Neural cell (in vitro differentiated cells): ENCODE results near the gene GAB2. TPM values are rescaled to one million over a fixed set of nuclear protein-coding genes. Genes with fewer than 3 reads are reported as not detected.

ENCODE experiments used
- H2AFZ ChIP-seq: fragments of 200-600, 300-800 bp; sonication (generic), shearing (Covaris generic); 2 replicates; pipeline ENCODE4 v1.6.0; 2014; ENCODE audit warnings: low read depth, mild to moderate bottlenecking, antibody characterized with exemption, low read length, moderate library complexity
- H3F3A ChIP-seq: fragments of 200-600 bp; shearing (Covaris generic); 2 replicates; pipeline ENCODE4 v1.6.1; 2016; ENCODE audit warnings: mild to moderate bottlenecking, moderate library complexity, mixed read lengths, antibody characterized with exemption, low read length; ENCODE audit not compliant: insufficient read depth, poor library complexity, severe bottlenecking
- H3K27ac ChIP-seq: fragments of 200-600, 300-800 bp; sonication (generic), shearing (Covaris generic); 2 replicates; pipeline ENCODE4 v1.5.1; 2014; ENCODE audit warnings: mild to moderate bottlenecking, low read length, moderate library complexity
- H3K27me3 ChIP-seq: fragments of 300-800, 200-600 bp; sonication (generic), shearing (Covaris generic); 2 replicates; pipeline ENCODE4 v1.6.0; 2014; ENCODE audit warnings: mild to moderate bottlenecking, low read depth, low read length, moderate library complexity; ENCODE audit not compliant: insufficient read depth
- H3K36me3 ChIP-seq: fragments of 300-800, 200-600 bp; sonication (generic), shearing (Covaris generic); 2 replicates; pipeline ENCODE4 v1.5.1; 2014; ENCODE audit warnings: mild to moderate bottlenecking, antibody characterized with exemption, low read length, moderate library complexity; ENCODE audit not compliant: insufficient read depth
- H3K4me2 ChIP-seq: fragments of 300-800, 200-600 bp; sonication (generic), shearing (Covaris generic); 2 replicates; pipeline ENCODE4 v1.6.0; 2014; ENCODE audit warnings: mild to moderate bottlenecking, low read length
- H3K4me3 ChIP-seq: fragments of 300-800, 200-600 bp; sonication (generic), shearing (Covaris generic); 2 replicates; pipeline ENCODE4 v1.5.1; 2014; ENCODE audit warnings: mild to moderate bottlenecking, low read length, moderate library complexity
- H3K79me2 ChIP-seq: fragments of 200-600 bp; shearing (Covaris generic); replicated peaks from 2 replicates; pipeline ENCODE4 v1.6.0; 2014; ENCODE audit warnings: mild to moderate bottlenecking, low read length, moderate library complexity; ENCODE audit not compliant: insufficient read depth
- H3K9ac ChIP-seq: fragments of 300-800, 200-600 bp; sonication (generic), shearing (Covaris generic); 2 replicates; pipeline ENCODE4 v1.6.1; 2016; ENCODE audit warnings: mild to moderate bottlenecking, low read length, mixed read lengths
- H3K9me2 ChIP-seq: fragments of 200-600 bp; shearing (Covaris generic); 2 replicates; pipeline ENCODE4 v1.6.1; 2016; ENCODE audit warnings: mild to moderate bottlenecking, low read length, mixed read lengths; ENCODE audit not compliant: insufficient read depth
- H3K9me3 ChIP-seq: fragments of 200-600, 300-800 bp; sonication (generic), shearing (Covaris generic); 2 replicates; pipeline ENCODE4 v1.6.1; 2016; ENCODE audit warnings: mild to moderate bottlenecking, mixed run types, low read length, moderate library complexity, mixed read lengths
- H4K20me1 ChIP-seq: fragments of 200-600 bp; shearing (Covaris generic); 2 replicates; pipeline ENCODE4 v1.6.1; 2016; ENCODE audit warnings: mild to moderate bottlenecking, mixed run types; ENCODE audit not compliant: insufficient read depth
- EP300 ChIP-seq: fragments of 450-650 bp; conservative IDR thresholded peaks from 2 replicates; pipeline ENCODE4 v1.6.1; 2014; ENCODE audit warnings: antibody characterized with exemption, mild to moderate bottlenecking, moderate library complexity; ENCODE audit not compliant: poor library complexity, severe bottlenecking
- EZH2 ChIP-seq: fragments of 200-600, 300-800 bp; shearing (Covaris generic), sonication (generic); IDR thresholded peaks from 2 replicates; pipeline ENCODE4 v1.6.1; 2014; ENCODE audit warnings: antibody characterized with exemption, low read length, borderline replicate concordance, mild to moderate bottlenecking; ENCODE audit not compliant: insufficient read depth, poor library complexity, severe bottlenecking
- MXI1 ChIP-seq: fragments of 450-650 bp; conservative IDR thresholded peaks from 2 replicates; pipeline ENCODE4 v1.6.1; 2014; ENCODE audit warnings: antibody characterized with exemption, mild to moderate bottlenecking; ENCODE audit not compliant: poor library complexity, severe bottlenecking
- POLR2AphosphoS5 ChIP-seq: IDR thresholded peaks from 2 replicates; pipeline ENCODE4 v1.6.1; 2012
- RAD21 ChIP-seq: fragments of 450-650 bp; conservative IDR thresholded peaks from 2 replicates; pipeline ENCODE4 v1.6.1; 2014; ENCODE audit warnings: antibody characterized with exemption, mild to moderate bottlenecking, moderate library complexity
- SMC3 ChIP-seq: fragments of 450-650 bp; conservative IDR thresholded peaks from 2 replicates; pipeline ENCODE4 v1.6.1; 2014; ENCODE audit warnings: antibody characterized with exemption, mild to moderate bottlenecking, moderate library complexity; ENCODE audit not compliant: poor library complexity
- TAF1 ChIP-seq: IDR thresholded peaks from 2 replicates; pipeline ENCODE4 v1.6.1; 2012; ENCODE audit warnings: low read depth
- polyA plus RNA-seq: library from polyadenylated mRNA; depleted of rRNA; stranded (reverse); fragments of >200 nt; gene quantifications from 2 replicates; pipeline ENCODE4 v1.2.3, GENCODE V29; 2014
- TF ChIP-seq, protein P1 (sequence below): fragments of 450-650 bp; IDR thresholded peaks from 2 replicates; pipeline ENCODE4 v1.5.1; 2014; ENCODE audit warnings: antibody characterized with exemption, mild to moderate bottlenecking, moderate library complexity; ENCODE audit not compliant: poor library complexity, severe bottlenecking
- TF ChIP-seq, protein P2 (sequence below): IDR thresholded peaks from 2 replicates; pipeline ENCODE4 v1.6.1; 2012; ENCODE audit warnings: borderline replicate concordance

Gene GAB2
- polyA plus RNA-seq, 1 donor from 2014 or later: 21.9 TPM

DNA sequence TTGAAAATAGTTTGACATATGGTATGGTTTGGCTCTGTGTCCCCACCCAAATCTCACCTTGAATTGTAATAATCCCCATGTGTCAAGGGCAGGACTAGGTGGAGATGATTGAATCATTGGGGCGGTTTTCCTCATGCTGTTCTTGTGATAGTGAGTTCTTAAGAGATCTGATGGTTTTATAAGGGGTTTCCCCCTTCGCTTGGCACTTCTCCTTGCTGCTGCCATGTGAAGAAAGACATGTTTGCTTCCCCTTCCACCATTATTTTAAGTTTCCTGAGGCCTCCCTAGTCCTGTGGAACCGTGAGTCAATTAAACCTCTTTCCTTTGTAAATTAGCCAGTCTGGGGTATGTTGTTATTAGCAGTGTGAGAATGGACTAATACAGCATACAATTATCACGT, 236.9 kb downstream of the GAB2 start:
- no peak for TF ChIP-seq SMC3
- TF ChIP-seq EZH2: no peak
- TF ChIP-seq POLR2AphosphoS5: no peak
- no peak for TF ChIP-seq EP300
- TF ChIP-seq, protein P1, sequence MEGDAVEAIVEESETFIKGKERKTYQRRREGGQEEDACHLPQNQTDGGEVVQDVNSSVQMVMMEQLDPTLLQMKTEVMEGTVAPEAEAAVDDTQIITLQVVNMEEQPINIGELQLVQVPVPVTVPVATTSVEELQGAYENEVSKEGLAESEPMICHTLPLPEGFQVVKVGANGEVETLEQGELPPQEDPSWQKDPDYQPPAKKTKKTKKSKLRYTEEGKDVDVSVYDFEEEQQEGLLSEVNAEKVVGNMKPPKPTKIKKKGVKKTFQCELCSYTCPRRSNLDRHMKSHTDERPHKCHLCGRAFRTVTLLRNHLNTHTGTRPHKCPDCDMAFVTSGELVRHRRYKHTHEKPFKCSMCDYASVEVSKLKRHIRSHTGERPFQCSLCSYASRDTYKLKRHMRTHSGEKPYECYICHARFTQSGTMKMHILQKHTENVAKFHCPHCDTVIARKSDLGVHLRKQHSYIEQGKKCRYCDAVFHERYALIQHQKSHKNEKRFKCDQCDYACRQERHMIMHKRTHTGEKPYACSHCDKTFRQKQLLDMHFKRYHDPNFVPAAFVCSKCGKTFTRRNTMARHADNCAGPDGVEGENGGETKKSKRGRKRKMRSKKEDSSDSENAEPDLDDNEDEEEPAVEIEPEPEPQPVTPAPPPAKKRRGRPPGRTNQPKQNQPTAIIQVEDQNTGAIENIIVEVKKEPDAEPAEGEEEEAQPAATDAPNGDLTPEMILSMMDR: no peak
- no peak for TF ChIP-seq TAF1
- no peak for TF ChIP-seq RAD21
- no peak for TF ChIP-seq MXI1
- Histone ChIP-seq H3K9me2 (no peaks in the 10 kb centered on the region), H3K9me3 (no peaks in the 10 kb centered on the region), H2AFZ (no peak overlapping the region), H4K20me1 (no peaks in the 10 kb centered on the region), H3K9ac (no peak overlapping the region), H3K27ac (no peak overlapping the region), H3K4me3 (no peak overlapping the region), H3K79me2 (no peaks in the 10 kb centered on the region), H3K36me3 (no peaks in the 10 kb centered on the region), H3K27me3 (no peaks in the 10 kb centered on the region), H3K4me2 (no peak overlapping the region), H3F3A (no peaks in the 10 kb centered on the region)

DNA sequence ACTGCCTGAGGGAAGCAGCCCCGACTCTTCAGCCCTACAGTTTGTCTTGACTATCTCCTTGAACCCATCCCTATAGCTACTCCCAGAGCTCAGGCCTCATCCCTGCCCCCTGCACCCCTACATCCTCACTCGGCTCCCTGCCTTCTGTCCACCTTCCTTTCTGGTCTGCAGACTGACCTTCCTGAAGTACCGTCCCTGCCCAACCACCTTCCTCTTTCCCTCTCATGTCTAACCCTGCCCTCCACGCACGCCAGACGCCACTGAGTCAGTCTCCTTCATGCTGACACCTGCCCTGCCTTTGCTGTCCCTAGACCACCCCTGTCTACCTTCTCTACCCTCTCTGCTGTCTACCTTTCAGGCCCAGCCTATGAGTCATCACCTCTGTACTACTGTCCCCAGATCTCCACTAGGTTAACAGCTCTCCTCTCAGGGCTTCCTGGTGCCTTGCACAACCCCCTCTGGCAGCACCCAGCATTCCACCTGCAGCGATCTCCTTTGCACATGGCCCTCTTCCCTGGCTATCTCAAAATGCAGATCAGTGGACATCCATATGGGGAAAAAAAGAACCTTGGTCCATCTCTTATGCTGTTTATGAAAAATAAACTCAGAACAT, 238.1 kb downstream of the GAB2 start:
- no peaks in the 10 kb centered on the region for H3K79me2 ChIP-seq
- no peaks in the 10 kb centered on the region for H3K9me2 ChIP-seq
- H2AFZ ChIP-seq: no peak overlapping the region
- H3F3A ChIP-seq: no peaks in the 10 kb centered on the region
- H3K4me2 ChIP-seq: no peak overlapping the region
- H4K20me1 ChIP-seq: no peaks in the 10 kb centered on the region
- H3K9me3 ChIP-seq: no peaks in the 10 kb centered on the region
- H3K36me3 ChIP-seq: no peaks in the 10 kb centered on the region
- H3K27me3 ChIP-seq: no peaks in the 10 kb centered on the region
- H3K9ac ChIP-seq: no peak overlapping the region
- no peak overlapping the region for H3K4me3 ChIP-seq
- TF ChIP-seq EZH2: no peak
- TF ChIP-seq MXI1: no peak
- TF ChIP-seq SMC3: no peak
- TF ChIP-seq, protein P1: no peak
- no peak for TF ChIP-seq TAF1
- TF ChIP-seq, protein P2, sequence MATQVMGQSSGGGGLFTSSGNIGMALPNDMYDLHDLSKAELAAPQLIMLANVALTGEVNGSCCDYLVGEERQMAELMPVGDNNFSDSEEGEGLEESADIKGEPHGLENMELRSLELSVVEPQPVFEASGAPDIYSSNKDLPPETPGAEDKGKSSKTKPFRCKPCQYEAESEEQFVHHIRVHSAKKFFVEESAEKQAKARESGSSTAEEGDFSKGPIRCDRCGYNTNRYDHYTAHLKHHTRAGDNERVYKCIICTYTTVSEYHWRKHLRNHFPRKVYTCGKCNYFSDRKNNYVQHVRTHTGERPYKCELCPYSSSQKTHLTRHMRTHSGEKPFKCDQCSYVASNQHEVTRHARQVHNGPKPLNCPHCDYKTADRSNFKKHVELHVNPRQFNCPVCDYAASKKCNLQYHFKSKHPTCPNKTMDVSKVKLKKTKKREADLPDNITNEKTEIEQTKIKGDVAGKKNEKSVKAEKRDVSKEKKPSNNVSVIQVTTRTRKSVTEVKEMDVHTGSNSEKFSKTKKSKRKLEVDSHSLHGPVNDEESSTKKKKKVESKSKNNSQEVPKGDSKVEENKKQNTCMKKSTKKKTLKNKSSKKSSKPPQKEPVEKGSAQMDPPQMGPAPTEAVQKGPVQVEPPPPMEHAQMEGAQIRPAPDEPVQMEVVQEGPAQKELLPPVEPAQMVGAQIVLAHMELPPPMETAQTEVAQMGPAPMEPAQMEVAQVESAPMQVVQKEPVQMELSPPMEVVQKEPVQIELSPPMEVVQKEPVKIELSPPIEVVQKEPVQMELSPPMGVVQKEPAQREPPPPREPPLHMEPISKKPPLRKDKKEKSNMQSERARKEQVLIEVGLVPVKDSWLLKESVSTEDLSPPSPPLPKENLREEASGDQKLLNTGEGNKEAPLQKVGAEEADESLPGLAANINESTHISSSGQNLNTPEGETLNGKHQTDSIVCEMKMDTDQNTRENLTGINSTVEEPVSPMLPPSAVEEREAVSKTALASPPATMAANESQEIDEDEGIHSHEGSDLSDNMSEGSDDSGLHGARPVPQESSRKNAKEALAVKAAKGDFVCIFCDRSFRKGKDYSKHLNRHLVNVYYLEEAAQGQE: no peak
- no peak for TF ChIP-seq POLR2AphosphoS5
- H3K27ac ChIP-seq: no peak overlapping the region
